ENCODE results near the gene AMPD2.
"Not testable (repeated sequence)": the region's sequence is repeated elsewhere in the genome, so short reads cannot be mapped to it uniquely, and the experiment has no call there.

Gene AMPD2

GRCh38 chr1:109657395-109657794 is 37.8 kb downstream of the AMPD2 start:
- no peak overlapping the region for H3K4me3 ChIP-seq (ENCODE audit: low read length)
- no peak for TF ChIP-seq CTCF (conservative IDR thresholded peaks at IDR 0.05; ENCODE audit: low read depth, low read length)
- no peak for DNase-seq (ENCODE audit: low read depth)

- DNase-seq (ENCODE audit: low read depth): no peak
- H3K4me3 ChIP-seq (ENCODE audit: low read length): no peak overlapping the region
- TF ChIP-seq CTCF (conservative IDR thresholded peaks at IDR 0.05; ENCODE audit: low read depth, low read length): no peak
Observed at GRCh38 chr1:109657970-109658369, 38.3 kb downstream of the AMPD2 start.

GRCh38 chr1:109658533-109659042 is 39.0 kb downstream of the AMPD2 start:
- DNase-seq (ENCODE audit: low read depth): no peak
- TF ChIP-seq CTCF (conservative IDR thresholded peaks at IDR 0.05; ENCODE audit: low read depth, low read length): no peak
- no peak overlapping the region for H3K4me3 ChIP-seq (ENCODE audit: low read length)

- no peak for TF ChIP-seq CTCF (conservative IDR thresholded peaks at IDR 0.05; ENCODE audit: low read depth, low read length)
- no peak for DNase-seq (ENCODE audit: low read depth)
- no peak overlapping the region for H3K4me3 ChIP-seq (ENCODE audit: low read length)
Observed at GRCh38 chr1:109659145-109659544, 39.5 kb downstream of the AMPD2 start.

- TF ChIP-seq CTCF (conservative IDR thresholded peaks at IDR 0.05; ENCODE audit: low read depth, low read length): no peak
- DNase-seq (ENCODE audit: low read depth): no peak
- no peak overlapping the region for H3K4me3 ChIP-seq (ENCODE audit: low read length)
Observed at GRCh38 chr1:109659997-109660690, 40.5 kb downstream of the AMPD2 start.

- not testable (repeated sequence) for DNase-seq (ENCODE audit: low read depth); H3K4me3 ChIP-seq (ENCODE audit: low read length)
Observed at GRCh38 chr1:109660691-109661026, 41.0 kb downstream of the AMPD2 start.

- TF ChIP-seq CTCF (conservative IDR thresholded peaks at IDR 0.05; ENCODE audit: low read depth, low read length): no peak
- DNase-seq (ENCODE audit: low read depth): no peak
- no peak overlapping the region for H3K4me3 ChIP-seq (ENCODE audit: low read length)
Observed at GRCh38 chr1:109661391-109661790, 41.8 kb downstream of the AMPD2 start.
